Activated CD4-positive, alpha-beta T cell treated with anti-CD3 and anti-CD28 coated beads, Interleukin-2, Interleukin-4, amounts not matched to agents 100 ng/mL and 50 ng/mL, durations not matched to agents 16 hours and 8 hours (primary cell): ENCODE results near the gene CFAP43.
A peak's percentile ranks its signal among the peaks of the same experiment; 100 is the strongest.

Source experiments
- DNase-seq: peaks from one replicate; pipeline ENCODE4 v3.0.0-alpha.2; 2020; ENCODE audit warnings: low spot score

CFAP43 gene, protein sequence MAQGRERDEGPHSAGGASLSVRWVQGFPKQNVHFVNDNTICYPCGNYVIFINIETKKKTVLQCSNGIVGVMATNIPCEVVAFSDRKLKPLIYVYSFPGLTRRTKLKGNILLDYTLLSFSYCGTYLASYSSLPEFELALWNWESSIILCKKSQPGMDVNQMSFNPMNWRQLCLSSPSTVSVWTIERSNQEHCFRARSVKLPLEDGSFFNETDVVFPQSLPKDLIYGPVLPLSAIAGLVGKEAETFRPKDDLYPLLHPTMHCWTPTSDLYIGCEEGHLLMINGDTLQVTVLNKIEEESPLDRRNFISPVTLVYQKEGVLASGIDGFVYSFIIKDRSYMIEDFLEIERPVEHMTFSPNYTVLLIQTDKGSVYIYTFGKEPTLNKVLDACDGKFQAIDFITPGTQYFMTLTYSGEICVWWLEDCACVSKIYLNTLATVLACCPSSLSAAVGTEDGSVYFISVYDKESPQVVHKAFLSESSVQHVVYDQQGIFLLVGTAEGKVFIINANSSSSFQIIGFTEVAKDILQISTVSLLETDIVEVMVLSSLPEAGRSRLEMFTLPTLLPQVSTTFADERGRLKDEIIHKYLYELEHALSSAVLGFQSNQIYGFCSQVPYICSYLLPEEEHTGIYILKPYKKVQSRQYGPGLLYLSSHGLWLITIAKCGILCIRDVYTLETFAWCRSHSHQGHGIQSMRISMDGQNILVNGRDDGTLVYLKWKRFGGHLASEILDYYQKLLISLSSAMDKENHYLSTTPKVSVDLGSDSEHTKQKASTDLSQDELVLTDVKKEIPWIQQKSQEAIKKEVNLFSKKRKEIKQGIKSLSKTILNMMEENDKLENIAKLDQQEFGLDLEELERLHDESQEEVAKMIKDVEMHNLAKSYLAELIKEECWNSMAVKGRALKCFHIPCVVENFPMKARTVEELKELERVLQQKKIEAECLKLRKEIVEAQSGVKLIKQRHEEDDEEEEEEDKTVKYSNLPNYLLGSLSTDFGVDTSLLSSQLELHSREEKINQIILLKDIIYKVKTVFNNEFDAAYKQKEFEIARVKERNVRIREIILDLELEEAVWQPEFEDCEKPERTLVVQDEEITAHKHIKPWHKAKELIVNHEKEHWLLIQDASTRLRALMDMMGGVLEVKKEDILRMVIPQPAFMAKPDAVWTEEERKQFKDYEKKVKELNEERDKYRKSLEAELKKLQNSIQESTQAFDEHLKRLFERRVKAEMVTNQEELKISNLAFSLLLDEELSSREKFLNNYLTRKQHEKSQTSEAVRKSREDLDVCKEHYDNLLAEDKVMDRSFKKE (N-terminal part only)

DNA sequence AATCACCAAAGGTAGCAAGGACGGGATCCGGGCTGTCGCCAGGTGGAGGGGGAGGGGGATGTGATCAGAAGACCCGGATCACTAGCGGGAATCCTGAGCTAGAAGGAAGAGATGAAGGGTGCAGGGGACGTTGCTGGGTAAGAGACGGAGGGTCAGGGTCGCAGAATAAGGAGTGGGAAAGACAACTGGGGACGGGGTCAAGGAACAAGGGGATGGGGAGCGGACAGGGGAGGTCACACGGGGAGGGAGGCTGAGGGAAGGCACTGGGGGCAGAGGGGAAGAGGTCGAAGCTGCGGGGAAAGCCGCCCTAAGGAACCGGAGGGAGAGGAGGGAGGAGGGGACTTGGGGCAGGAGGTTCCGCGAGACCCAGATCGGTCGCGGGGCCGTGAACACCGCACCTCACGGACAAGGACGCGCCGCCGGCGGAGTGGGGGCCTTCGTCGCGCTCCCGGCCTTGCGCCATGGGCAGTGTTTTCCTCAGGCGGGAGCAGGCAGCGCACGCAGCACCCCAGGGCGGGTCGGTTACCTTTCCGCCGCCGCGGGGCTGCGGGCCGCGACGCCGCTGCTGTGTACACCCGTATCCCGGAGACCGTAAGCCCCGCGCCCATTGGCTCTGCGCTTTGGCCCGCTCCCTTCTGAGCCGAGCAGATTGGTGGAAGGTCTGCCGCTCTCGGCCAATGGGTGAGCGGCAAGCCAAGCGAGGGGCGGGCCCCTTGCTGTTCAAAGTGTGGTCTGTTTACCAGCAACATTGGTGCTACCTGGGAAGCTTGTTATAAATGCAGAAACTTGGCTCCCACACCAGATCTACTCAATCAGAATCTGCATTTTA is at the start of gene CFAP43:
Gene CFAP43 (minus strand): TSS at position 581 of the 829 bp plus-strand sequence. CDS start 118 bp downstream, at position 463.
- DNase-seq = peak; percentile 98

DNA sequence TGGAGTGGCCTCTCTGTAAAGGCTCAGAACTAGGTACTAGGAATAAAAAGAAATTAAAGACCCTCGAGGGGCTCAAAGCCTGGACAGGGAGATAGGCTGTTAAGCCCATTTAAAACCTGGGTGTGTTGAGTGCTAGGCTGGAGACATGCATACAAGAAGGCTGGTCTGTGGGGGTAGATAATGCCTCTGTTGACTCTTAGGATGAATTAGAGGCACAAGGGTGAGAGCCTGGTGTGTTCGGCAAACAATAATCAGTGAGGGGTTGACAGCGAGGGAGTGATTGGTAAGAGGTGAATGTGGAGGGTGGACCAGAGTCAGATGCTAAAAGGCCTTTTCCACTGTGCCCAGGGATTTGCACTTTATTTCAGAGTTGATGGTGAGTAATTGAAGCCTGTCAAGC is 49.5 kb upstream of the CFAP43 start:
- DNase-seq = no peak

DNA sequence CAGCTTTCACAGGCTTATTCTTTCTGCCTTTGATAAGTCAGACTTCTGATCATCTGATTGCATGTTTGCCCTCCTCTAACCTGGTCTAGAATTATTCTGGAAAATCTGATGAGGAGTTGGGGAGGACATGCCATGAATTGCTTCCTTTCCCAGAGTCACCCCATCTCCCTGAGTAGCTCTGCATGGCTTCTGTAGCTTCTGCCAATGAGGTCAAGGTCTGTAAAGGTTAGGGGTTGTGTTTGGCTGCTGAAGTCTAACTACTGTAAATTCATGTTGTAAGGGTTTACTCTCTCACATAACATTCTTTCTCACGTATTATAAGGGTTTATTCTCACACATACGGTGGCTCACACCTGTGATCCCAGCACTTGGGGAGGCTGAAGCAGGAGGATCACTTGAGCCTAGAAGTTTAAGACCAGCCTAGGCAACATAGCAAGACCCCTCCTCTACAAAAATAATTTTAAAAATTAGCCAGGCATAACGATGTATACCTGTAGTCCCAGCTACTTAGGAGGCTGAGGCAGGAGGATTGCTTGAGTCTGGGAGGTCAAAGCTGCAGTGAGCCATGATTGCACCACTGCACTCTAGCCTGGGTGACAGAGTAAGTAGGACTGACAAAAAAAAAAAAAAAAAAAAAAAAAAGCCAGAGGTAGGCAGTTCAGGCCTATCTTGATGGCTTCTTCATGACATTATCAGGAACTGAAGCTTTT is 47.5 kb upstream of the CFAP43 start:
- DNase-seq = no peak

DNA sequence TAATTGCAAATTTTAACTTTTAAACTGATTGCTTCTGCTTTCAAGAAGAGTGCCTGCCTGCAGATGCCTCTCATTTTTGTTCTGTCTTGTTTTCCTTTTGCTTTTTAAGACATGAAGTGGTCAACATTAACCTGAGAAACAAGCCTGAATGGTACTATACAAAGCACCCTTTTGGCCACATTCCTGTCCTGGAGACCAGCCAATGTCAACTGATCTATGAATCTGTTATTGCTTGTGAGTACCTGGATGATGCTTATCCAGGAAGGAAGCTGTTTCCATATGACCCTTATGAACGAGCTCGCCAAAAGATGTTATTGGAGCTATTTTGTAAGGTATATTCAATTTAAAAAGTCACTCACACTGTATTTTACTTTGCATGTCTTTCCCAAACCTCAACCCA is 45.6 kb upstream of the CFAP43 start:
- no peak for DNase-seq

DNA sequence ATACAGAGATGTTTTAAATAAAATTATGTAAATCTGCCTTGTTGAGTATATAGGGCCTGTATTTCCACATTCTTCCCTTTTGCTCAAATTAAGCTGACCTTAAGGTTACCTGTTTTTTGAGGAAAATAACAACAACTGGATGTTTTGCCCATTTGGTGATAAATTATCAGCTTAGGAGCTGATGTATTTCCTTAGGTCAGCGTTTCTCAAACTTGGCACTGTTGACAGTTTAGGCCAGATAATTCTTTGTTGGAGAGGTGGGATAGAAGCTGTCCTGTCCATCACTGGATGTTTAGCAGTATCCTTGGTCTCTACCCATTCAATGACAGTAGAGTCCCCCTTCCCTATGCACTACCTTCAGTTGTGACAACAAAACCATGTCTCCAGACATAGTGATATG is 44.0 kb upstream of the CFAP43 start:
- DNase-seq = no peak

DNA sequence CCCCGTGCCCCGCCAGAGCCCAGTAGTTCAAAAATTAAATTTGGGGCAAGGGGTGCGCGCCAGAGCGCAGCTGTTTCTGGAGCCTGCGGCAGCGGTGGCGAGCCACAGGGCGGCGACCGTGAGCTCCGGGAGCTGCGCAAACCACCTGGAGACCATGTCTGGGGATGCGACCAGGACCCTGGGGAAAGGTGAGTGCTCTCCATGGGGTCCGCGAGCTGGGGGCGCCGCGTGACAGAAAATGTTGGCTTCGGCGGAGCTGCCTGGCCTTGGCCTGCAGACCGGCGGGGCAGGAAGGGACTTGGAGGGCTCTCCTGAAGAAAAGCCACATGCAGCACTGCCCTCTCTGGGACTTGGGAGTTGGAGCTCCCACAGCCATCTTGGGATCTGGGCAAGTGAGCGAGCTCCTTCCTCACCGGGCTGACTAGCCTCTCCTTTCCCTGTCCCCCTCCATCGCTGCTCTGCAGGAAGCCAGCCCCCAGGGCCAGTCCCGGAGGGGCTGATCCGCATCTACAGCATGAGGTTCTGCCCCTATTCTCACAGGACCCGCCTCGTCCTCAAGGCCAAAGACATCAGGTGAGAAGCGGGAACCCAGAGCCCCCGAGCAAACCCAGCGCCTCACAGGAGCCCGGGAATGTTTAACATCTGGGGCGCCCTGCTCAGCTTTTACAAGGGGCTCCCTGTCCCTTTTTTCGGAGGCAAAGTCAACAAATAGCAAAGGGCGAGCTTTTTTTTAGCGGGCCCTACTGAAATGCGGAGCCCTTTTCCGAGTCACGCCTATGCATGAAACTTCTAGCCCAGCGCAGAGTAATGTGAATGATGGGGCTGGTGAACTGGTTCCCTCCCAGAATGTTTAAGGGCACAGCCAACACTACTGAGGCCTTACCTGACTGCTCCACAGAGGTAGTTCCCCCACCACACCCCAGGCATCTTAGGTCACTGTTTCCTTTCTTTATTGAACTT is 42.9 kb upstream of the CFAP43 start:
- peak; percentile 50 for DNase-seq

DNA sequence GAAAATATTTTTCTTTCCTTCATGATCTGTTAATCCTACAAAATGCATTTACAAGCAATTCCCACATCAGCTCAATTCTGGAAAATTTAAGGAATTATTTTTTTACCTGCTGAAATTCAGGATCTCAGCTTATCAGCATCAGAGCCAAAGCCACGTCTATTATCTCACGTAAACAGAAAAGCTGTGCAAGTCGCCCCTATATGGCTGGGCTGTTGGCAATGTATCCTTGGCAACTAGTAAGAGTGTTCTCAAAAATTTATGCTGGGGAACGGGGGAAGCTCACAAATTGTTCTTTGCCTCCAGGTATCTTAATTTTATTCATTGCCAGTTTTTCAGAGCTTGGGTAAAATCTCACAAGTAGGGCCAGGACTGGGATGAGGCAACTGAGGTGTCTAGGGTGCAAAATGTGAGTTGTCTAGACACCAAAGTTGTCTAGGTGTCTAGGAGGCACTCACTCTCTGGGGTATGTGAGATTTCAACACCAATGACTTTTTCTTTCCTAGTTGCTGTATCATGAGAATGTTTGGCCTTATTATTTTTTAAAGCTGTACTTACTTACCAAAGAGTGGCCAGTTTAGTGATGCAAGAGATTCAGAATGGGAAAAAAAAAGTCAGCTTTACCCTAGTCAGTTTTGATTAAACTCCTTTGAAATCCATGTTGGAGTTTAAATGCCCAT is 41.9 kb upstream of the CFAP43 start:
- no peak for DNase-seq

DNA sequence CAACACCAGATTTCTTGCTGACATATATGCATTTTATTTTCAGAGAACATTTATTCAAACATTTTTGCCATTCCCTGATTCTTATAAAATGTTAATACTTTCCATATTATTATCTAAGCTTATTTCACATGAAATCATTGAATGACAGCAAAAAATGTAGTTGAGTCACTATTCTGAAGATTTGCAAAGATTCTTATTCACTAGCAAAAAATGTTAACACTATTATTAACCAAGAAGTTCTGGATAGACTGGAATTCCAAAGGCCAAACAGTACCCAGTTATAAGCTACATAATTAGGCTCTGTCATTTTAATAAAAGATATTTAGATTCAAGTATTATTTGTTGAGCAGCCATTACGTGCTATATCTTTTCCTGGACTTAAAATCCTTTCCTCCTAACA is 41.1 kb upstream of the CFAP43 start:
- DNase-seq = no peak

DNA sequence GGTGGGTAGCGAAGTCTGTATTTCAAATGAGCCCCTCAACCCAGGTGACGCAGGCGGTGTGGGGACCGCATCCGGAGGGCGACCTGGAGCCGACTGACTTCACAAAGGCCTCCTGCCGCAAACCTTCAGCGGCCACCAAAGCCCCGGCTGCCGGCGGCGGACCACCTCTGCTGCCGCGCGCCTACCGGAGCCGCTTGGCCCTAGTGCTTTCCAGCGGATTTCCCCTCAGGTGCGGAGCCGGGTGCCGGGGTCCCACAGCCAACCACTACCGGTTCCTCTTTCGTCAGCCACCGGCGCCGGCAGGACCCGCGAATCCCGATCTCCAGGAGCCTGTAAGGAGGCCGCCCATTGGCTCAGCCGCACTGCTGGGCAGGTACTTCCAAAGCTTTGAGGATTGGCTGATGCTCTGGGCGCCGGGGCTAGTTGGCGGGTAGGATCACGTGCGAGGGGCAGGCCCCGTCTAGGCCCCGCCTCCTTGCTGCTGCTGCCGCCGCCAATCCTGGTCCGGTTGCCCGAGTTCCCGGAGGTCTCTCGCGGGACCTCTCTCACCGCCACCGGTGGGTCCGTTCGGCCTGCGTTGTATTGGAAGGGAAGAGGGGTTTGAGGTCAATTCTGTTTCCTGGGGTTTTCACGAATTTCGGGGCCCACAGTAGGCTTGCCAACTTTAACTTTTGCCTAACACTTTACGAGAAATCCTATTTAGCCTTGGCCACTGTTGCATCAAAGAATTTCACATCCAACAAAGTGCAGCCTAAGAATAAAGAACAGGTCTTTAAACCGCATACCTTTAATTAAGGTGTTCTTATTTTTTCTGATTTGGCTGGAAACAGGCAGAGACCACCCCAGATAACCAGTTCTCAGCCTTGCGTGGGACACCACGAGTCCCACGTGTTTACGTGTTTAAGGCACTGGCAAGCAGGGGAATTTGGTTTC is 36.8 kb upstream of the CFAP43 start, which contains the start of gene GSTO2:
Gene GSTO2 (plus strand): TSS at position 472 of the 933 bp plus-strand sequence. CDS start 5,732 bp downstream, outside the sequence.
- DNase-seq = peak; percentile 99

DNA sequence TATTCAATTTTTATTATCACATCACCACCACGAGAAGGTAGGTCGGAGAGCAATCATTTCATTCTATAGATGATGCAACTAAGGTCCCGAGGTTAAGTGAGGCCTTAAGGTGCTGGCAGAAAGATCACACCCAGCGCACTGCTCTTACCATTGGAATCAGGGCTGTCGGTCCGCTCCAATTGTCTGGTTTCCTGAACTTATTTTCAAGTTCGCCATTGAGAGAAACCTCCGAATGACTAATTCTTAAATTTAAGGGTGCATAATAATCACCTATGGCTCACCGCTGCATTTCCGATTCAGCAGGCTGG is 36.2 kb upstream of the CFAP43 start:
- DNase-seq = peak; percentile 8

DNA sequence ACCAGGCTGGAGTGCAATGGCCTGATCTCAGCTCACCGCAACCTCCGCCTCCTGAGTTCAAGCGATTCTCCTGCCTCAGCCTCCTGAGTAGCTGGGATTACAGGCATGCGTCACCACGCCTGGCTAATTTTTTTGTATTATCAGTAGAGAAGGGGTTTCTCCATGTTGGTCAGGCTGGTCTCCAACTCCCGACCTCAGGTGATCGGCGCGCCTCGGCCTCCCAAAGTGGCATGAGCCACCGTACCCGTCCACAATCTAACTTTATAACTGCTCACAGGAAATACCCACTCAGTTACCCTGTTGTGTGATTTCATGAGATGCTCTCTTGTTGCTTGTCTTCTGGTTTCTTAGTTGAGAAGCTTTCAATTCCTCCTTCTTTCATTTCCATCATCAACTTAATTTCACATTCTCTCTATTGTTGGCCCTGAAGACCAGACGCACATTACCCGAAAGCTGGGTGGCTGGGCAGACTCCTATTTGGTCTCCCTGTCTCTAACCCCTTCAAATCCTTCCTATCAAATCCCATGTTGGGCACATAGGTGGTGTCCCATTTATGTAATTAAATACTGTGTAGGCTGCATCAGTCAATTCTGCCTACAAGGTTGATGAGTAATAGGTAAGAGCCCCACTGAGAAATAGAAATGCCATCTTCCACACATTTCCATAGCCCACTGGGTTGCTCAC is 35.7 kb upstream of the CFAP43 start:
- no peak for DNase-seq

DNA sequence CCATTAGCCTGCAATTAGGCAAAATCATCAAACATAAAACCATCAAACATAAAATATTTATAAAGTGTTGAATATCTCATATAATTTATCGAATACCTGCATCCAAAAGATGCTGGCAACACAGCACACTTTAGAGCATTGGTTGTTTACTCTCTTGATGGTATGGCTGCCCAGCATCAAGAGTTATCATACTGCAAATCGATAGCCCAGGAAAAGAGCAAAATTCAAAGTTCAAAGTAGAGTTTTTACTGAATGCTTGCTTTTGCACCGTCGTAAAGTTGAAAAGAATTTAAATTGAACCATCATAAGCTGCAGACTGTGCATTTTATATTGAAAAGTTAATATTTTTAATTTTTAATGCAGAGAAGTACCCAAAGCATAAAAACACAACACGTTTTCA is 32.6 kb upstream of the CFAP43 start:
- DNase-seq = no peak

DNA sequence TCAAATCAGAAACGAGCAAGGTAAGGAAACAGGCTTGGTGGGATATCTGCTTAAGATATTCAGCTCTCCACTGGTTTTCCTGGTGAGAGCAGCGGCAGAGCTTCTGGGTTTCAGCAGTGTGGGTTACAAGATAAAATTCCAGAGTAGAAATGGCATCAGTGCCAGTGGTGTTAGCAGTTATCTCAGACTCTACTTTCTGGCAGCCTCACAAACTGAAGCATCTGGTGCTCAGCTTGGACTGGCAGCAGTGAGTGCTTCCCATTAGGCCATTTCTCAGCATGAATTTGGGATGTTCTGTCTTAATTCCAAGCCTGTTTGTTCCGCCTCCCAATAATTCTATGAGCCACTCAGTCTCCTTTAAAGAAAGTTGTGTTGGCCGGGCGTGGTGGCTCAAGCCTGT is 29.9 kb upstream of the CFAP43 start:
- DNase-seq = no peak

DNA sequence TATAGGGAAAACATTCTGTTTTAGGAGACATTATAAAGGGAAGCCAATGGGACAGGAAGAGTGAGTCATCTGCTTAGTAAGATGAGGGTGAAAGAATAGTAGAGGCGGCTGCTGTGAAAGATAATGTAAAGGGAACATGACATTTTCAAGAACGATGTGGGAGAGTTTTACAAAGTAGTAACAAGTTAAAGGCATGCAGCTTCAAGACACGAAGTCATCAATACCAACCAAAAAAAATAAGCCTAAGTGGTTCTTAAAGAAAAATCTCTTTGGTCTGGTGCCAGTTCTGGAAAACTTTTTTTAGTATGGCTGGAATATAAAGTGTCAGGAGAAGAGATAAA is 28.6 kb upstream of the CFAP43 start:
- DNase-seq = peak; percentile 39

DNA sequence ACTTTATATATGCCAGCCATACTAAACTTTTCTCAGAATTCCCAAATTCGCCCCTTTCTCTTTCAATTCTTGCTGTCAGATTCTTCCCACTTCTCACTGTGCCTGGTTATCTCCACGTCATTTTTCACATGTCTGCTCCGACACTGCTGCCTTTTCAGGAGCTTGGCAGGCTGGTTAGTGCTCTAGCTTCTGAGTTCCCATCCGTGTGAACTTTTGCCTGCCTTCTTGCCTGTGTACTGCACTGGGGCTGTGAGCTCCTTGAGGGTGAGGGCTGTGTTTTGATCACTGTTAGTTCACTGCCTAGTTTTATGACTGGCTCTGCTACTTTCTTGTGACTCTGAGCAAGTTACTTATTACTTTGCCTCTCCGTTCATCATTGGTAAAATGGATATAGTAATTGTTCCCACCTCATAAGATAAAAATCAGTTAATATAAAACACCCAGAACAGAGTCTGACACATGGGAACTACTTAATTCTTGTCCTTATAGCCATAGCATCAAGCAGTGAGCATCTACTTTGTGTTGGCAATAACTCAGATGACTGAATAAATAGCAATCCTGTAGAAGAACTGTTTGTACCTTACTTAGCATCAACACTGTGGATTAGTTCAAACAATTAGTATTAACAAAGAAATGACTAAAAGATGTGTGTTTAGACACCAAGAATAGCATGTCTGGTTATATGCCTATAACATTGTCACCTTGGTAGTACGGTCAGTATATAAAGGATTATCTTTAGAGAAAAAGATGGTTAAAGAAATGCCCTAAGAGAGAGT is 28.0 kb upstream of the CFAP43 start:
- no peak for DNase-seq

DNA sequence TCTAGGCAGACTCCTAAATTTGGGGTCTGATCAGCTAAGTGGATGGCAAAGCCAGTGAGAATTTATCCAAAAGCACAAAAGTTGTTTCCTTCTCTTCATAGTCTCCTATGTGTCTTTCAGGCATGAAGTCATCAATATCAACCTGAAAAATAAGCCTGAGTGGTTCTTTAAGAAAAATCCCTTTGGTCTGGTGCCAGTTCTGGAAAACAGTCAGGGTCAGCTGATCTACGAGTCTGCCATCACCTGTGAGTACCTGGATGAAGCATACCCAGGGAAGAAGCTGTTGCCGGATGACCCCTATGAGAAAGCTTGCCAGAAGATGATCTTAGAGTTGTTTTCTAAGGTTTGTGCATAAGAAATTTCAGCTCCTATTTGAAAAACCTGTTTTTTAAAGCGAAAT is 27.3 kb upstream of the CFAP43 start:
- no peak for DNase-seq

DNA sequence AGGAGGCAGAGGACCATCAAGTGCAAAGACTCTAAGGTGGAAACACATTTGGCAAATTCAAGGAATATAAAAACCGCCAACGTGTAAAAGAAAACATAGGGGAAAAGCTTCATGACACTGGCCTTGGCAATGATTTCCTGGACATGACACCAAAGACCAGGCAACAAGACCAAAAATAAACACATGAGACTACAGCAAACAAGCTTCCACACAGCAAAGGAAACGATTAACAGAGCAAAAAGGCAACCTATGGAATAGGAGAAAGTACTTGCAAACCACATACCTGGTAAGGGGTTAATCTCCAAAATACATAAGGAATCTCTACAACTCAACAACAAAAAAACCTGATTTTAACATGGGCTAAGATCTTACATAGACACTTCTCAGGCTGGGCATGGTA is 26.0 kb upstream of the CFAP43 start:
- no peak for DNase-seq
